HG03095 (cell line): ENCODE measurements around the gene ZAP70.

Source experiments
- ATAC-seq: cut with Tn5 transposase; IDR thresholded peaks from one replicate; pipeline ENCODE4 v1.9.1; 2021; ENCODE audit warnings: moderate library complexity; ENCODE audit not compliant: unreplicated experiment

Gene ZAP70

GRCh38 chr2:97775074-97775473 is 61.7 kb downstream of the ZAP70 start:
- no peak for ATAC-seq

GRCh38 chr2:97779141-97779540 is 65.8 kb downstream of the ZAP70 start:
- ATAC-seq = no peak

GRCh38 chr2:97781981-97782380 is 68.6 kb downstream of the ZAP70 start:
- no peak for ATAC-seq

- ATAC-seq = no peak
Observed at GRCh38 chr2:97784953-97785352, 71.6 kb downstream of the ZAP70 start.

- ATAC-seq = no peak
Observed at GRCh38 chr2:97785818-97786217, 72.4 kb downstream of the ZAP70 start.

GRCh38 chr2:97788986-97789644 is 75.7 kb downstream of the ZAP70 start:
- ATAC-seq = no peak
